ENCODE results near the gene PTCRA. TPM values are rescaled to one million over a fixed set of nuclear protein-coding genes. Genes with fewer than 3 reads are reported as not detected.

The PTCRA gene
- total RNA-seq, 1 experiment from 2014 or later = not detected

DNA sequence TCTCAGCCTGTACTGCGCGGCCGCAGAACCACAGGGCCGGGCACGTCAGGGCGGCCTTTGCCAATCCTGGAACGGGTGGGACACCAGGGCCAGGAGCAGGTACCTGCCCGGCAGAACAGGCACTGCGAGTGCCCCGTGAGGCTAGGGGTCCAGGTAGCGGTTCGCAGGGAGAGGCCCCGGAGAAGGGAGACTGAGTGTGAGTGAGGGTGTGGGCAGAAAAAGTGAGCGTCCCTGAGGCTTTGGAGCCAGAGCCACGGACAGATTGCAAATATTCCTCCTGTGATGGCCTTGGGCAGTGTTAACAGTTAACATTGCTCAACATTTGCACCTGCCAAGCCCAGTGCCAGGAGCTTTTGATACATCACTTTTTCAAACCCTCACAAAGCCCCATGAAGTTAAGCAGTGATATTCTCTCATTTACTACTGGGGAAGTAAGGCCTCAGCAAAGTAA, 45.2 kb downstream of the PTCRA start:
- peak overlapping the region; percentile 51; the same call in 1 of the 2 replicates for H3K9ac ChIP-seq (ENCODE audit: low read length)
- BruUV-seq (replicated peaks) = no TSS peak

DNA sequence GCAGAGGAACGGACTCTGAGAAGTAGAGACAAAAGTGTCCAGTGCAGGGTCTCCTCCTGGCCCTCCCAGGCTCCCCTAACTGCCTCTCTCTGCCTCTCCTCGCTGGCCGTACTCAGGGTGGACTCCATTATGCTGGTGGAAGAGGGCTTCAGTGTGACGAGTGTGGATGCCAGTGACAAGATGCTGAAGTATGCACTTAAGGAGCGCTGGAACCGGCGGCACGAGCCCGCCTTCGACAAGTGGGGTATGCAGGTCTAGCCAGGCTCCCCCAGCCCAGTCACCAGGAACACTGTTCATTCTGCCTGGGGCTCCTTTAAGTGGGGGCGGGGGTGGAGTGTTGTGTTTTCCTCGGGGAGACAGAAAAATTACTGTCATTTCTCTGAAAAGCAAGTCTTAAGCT, 46.2 kb downstream of the PTCRA start:
- no peaks in the 10 kb centered on the region for H4K20me1 ChIP-seq (ENCODE audit: insufficient read depth)
- no peak overlapping the region for H2AFZ ChIP-seq (ENCODE audit: low read depth, low read length, poor library complexity, severe bottlenecking)
- peaks cover 10 to 17% of the 10 kb centered on the region in 2 experiments for H3K4me1 ChIP-seq (ENCODE audit: control insufficient read depth in 1 of 2, insufficient read depth in 2 of 2, low read length in 2 of 2)
- H3K4me2 ChIP-seq (ENCODE audit: low read length) = no peak overlapping the region
- H3K79me2 ChIP-seq (ENCODE audit: insufficient read depth, low read length) = no peaks in the 10 kb centered on the region
- intact Hi-C loops (cut with micrococcal nuclease) = loop anchor here (5.0 kb wide), 1 partner anchor 180 kb away; no protein-coding TSS in a partner anchor
- ChIA-PET CTCF (no interaction called here), RAD21 (ENCODE audit: low non-redundant PET in 1 of 2, low total read pairs in 2 of 2, uncharacterized antibody in 2 of 2, unreplicated experiment in 2 of 2) (interaction anchor here in 1 of 2 experiments (0.7 kb wide), 1 partner anchor 12 kb away, joined by 3 read pairs; no protein-coding TSS in a partner anchor), POLR2A (no interaction called here)
- no peaks in the 10 kb centered on the region for H3K27me3 ChIP-seq (ENCODE audit: insufficient read depth, low read length)
- DNase-seq (ENCODE audit: low read depth, low spot score) = no peak
- H3K36me3 ChIP-seq (ENCODE audit: control insufficient read depth in 1 of 2, insufficient read depth in 2 of 2, low read length in 2 of 2) = no peaks in the 10 kb centered on the region; a peak in 1 of 4 replicates
- no TSS peak for BruUV-seq (replicated peaks)
- no peaks in the 10 kb centered on the region for H3K9me2 ChIP-seq (ENCODE audit: insufficient read depth)
- H3K9me3 ChIP-seq (ENCODE audit: control insufficient read depth in 1 of 2, insufficient read depth in 1 of 2, low read depth in 1 of 2, low read length in 2 of 2) = no peaks in the 10 kb centered on the region
- no peak for TF ChIP-seq EZH2phosphoT487 (IDR thresholded peaks at IDR 0.05; ENCODE audit: borderline replicate concordance)
- no peak for TF ChIP-seq TCF7L2 (IDR thresholded peaks at IDR 0.05; ENCODE audit: borderline replicate concordance, extremely low read depth, insufficient read depth, insufficient read length)
- TF ChIP-seq, protein P1, sequence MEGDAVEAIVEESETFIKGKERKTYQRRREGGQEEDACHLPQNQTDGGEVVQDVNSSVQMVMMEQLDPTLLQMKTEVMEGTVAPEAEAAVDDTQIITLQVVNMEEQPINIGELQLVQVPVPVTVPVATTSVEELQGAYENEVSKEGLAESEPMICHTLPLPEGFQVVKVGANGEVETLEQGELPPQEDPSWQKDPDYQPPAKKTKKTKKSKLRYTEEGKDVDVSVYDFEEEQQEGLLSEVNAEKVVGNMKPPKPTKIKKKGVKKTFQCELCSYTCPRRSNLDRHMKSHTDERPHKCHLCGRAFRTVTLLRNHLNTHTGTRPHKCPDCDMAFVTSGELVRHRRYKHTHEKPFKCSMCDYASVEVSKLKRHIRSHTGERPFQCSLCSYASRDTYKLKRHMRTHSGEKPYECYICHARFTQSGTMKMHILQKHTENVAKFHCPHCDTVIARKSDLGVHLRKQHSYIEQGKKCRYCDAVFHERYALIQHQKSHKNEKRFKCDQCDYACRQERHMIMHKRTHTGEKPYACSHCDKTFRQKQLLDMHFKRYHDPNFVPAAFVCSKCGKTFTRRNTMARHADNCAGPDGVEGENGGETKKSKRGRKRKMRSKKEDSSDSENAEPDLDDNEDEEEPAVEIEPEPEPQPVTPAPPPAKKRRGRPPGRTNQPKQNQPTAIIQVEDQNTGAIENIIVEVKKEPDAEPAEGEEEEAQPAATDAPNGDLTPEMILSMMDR (IDR thresholded peaks at IDR 0.05 in 2 of 3, conservative IDR thresholded peaks at IDR 0.05 in 1 of 3; ENCODE audit: borderline replicate concordance in 1 of 3, insufficient read depth in 1 of 3, low read depth in 2 of 3, low read length in 2 of 3) = no peak
- no peak for TF ChIP-seq CBX3 (IDR thresholded peaks at IDR 0.05; ENCODE audit: low read depth)
- TF ChIP-seq JUND (IDR thresholded peaks at IDR 0.05) = no peak
- TF ChIP-seq POLR2A (IDR thresholded peaks at IDR 0.05; ENCODE audit: borderline replicate concordance, extremely low read depth, insufficient read depth, insufficient read length) = no peak
- TF ChIP-seq EZH2 (IDR thresholded peaks at IDR 0.05) = no peak
- no peak for TF ChIP-seq YY1 (IDR thresholded peaks at IDR 0.05; ENCODE audit: extremely low read depth, insufficient replicate concordance, low read depth, low read length)
- TF ChIP-seq, protein P2, sequence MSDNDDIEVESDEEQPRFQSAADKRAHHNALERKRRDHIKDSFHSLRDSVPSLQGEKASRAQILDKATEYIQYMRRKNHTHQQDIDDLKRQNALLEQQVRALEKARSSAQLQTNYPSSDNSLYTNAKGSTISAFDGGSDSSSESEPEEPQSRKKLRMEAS (IDR thresholded peaks at IDR 0.05) = no peak
- no peak for TF ChIP-seq SIN3A (IDR thresholded peaks at IDR 0.05; ENCODE audit: low read depth)
- H3K4me3 ChIP-seq (replicated peaks in 1 of 2; ENCODE audit: low read depth in 1 of 2, low read length in 2 of 2) = no peak overlapping the region
- no peak for ATAC-seq
- H3K27ac ChIP-seq (ENCODE audit: low read depth, low read length) = no peak overlapping the region
- H3K9ac ChIP-seq (ENCODE audit: low read length) = no peak overlapping the region

More for the DNA sequence above, 45.2 kb downstream of the PTCRA start:
- ChIA-PET CTCF (interaction anchor here (1.4 kb wide), 1 partner anchor 10 kb away, joined by 3 read pairs; no protein-coding TSS in a partner anchor), POLR2A (no interaction called here), RAD21 (ENCODE audit: low non-redundant PET in 1 of 2, low total read pairs in 2 of 2, uncharacterized antibody in 2 of 2, unreplicated experiment in 2 of 2) (no interaction called here)
- Histone ChIP-seq H3K4me2 (ENCODE audit: low read length) (peak overlapping the region; percentile 99), H3K27me3 (ENCODE audit: insufficient read depth, low read length) (no peaks in the 10 kb centered on the region), H3K27ac (ENCODE audit: low read depth, low read length) (no peak overlapping the region; the same call in 1 of the 2 replicates), H3K9me3 (ENCODE audit: control insufficient read depth in 1 of 2, insufficient read depth in 1 of 2, low read depth in 1 of 2, low read length in 2 of 2) (no peaks in the 10 kb centered on the region), H3K9me2 (ENCODE audit: insufficient read depth) (no peaks in the 10 kb centered on the region), H3K4me1 (ENCODE audit: control insufficient read depth in 1 of 2, insufficient read depth in 2 of 2, low read length in 2 of 2) (peaks cover 10 to 17% of the 10 kb centered on the region in 2 experiments), H3K4me3 (replicated peaks in 1 of 2; ENCODE audit: low read depth in 1 of 2, low read length in 2 of 2) (peak overlapping the region in 1 of 2 experiments; percentile 65; a peak in 2 of 4 replicates), H4K20me1 (ENCODE audit: insufficient read depth) (no peaks in the 10 kb centered on the region), H3K36me3 (ENCODE audit: control insufficient read depth in 1 of 2, insufficient read depth in 2 of 2, low read length in 2 of 2) (no peaks in the 10 kb centered on the region; a peak in 1 of 4 replicates), H2AFZ (ENCODE audit: low read depth, low read length, poor library complexity, severe bottlenecking) (no peak overlapping the region), H3K79me2 (ENCODE audit: insufficient read depth, low read length) (no peaks in the 10 kb centered on the region)
- ATAC-seq = no peak
- intact Hi-C loops (cut with micrococcal nuclease) = loop anchor here (5.0 kb wide), 1 partner anchor 181 kb away; no protein-coding TSS in a partner anchor
- TF ChIP-seq POLR2AphosphoS5 (IDR thresholded peaks at IDR 0.05; ENCODE audit: low read depth, low read length) (no peak), YY1 (IDR thresholded peaks at IDR 0.05; ENCODE audit: extremely low read depth, insufficient replicate concordance, low read depth, low read length) (no peak), EZH2phosphoT487 (IDR thresholded peaks at IDR 0.05; ENCODE audit: borderline replicate concordance) (no peak), EGR1 (IDR thresholded peaks at IDR 0.05; ENCODE audit: low read depth) (no peak), ZNF274 (IDR thresholded peaks at IDR 0.05; ENCODE audit: low read depth, low read length) (no peak), RAD21 (IDR thresholded peaks at IDR 0.05; ENCODE audit: low read depth) (no peak), FOSL1 (IDR thresholded peaks at IDR 0.05; ENCODE audit: low read depth) (no peak)
- TF ChIP-seq, protein P3, sequence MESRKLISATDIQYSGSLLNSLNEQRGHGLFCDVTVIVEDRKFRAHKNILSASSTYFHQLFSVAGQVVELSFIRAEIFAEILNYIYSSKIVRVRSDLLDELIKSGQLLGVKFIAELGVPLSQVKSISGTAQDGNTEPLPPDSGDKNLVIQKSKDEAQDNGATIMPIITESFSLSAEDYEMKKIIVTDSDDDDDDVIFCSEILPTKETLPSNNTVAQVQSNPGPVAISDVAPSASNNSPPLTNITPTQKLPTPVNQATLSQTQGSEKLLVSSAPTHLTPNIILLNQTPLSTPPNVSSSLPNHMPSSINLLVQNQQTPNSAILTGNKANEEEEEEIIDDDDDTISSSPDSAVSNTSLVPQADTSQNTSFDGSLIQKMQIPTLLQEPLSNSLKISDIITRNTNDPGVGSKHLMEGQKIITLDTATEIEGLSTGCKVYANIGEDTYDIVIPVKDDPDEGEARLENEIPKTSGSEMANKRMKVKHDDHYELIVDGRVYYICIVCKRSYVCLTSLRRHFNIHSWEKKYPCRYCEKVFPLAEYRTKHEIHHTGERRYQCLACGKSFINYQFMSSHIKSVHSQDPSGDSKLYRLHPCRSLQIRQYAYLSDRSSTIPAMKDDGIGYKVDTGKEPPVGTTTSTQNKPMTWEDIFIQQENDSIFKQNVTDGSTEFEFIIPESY (IDR thresholded peaks at IDR 0.05; ENCODE audit: extremely low read depth, insufficient replicate concordance, low read length) = no peak
- DNase-seq (ENCODE audit: low read depth, low spot score) = no peak
